Liver (tissue), 3 donors: ENCODE results near the gene DOCK11.
"Not testable (repeated sequence)": the region's sequence is repeated elsewhere in the genome, so short reads cannot be mapped to it uniquely, and the experiment has no call there.

ENCODE experiments used
- CTCF ChIP-seq: fragments of 150-350 bp; IDR thresholded peaks from 2 replicates; pipeline ENCODE4 v1.5.1; 2017; ENCODE audit warnings: improper control_type of control experiment, low read depth, low read length; ENCODE audit not compliant: missing input control
- EGR1 ChIP-seq, 2 donors: IDR thresholded peaks; 2 replicates each; pipeline ENCODE4 v1.6.1; 2016 to 2018; ENCODE audit warnings: antibody characterized with exemption in 2 of 2, low read depth in 2 of 2
- FOXA1 ChIP-seq: IDR thresholded peaks from 2 replicates; pipeline ENCODE4 v1.6.1; 2016; ENCODE audit warnings: antibody characterized with exemption
- RAD21 ChIP-seq, 2 donors: IDR thresholded peaks; 2 replicates each; pipeline ENCODE4 v1.6.1; 2016; ENCODE audit warnings: antibody characterized with exemption in 2 of 2, mild to moderate bottlenecking in 2 of 2
- SP1 ChIP-seq: IDR thresholded peaks from 2 replicates; pipeline ENCODE4 v1.6.1; 2018; ENCODE audit warnings: antibody characterized with exemption, mild to moderate bottlenecking
- TAF1 ChIP-seq: conservative IDR thresholded peaks from 2 replicates; pipeline ENCODE4 v1.6.1; 2016; ENCODE audit warnings: antibody characterized with exemption, mild to moderate bottlenecking
- ZBTB33 ChIP-seq: IDR thresholded peaks from 2 replicates; pipeline ENCODE4 v1.6.1; 2016; ENCODE audit warnings: antibody characterized with exemption
- donor health status: healthy.
- donor health status: healthy.

GRCh38 chrX:118716833-118717232 lies 221.2 kb downstream of the DOCK11 start:
- TF ChIP-seq CTCF; EGR1 (IDR thresholded peaks at IDR 0.05; ENCODE audit: low read depth in 2 of 2); FOXA1; SP1; TAF1; RAD21 (IDR thresholded peaks at IDR 0.05); ZBTB33: not testable (repeated sequence)
